ENCODE measurements around the gene CYSTM1. TPM values are rescaled to one million over a fixed set of nuclear protein-coding genes. Genes with fewer than 3 reads are reported as not detected.

CYSTM1 gene
- total RNA-seq, 2 experiments from 2014 or later, result 15.8 to 18.5 TPM

GRCh38 chr5:140275837-140276236 lies 100.8 kb downstream of the CYSTM1 start:
- no peak for ATAC-seq
- POLR2A ChIA-PET, result interaction anchor here (0.8 kb wide), 1 partner anchor 14 kb away, joined by 3 read pairs; no protein-coding TSS in a partner anchor
- no peaks in the 10 kb centered on the region for H3K27me3 Mint-ChIP-seq

GRCh38 chr5:140282266-140282665 lies 107.3 kb downstream of the CYSTM1 start:
- ChIA-PET CTCF (interaction anchor here (1.0 to 4.2 kb wide), 3 partner anchors 38 to 70 kb away, joined by 3 to 22 read pairs (median 3); no protein-coding TSS in a partner anchor), POLR2A (no interaction called here)
- no peak for TF ChIP-seq CTCF (IDR thresholded peaks at IDR 0.05)
- no peaks in the 10 kb centered on the region for H3K27me3 Mint-ChIP-seq
- DNase-seq, result no peak
- H3K36me3 Mint-ChIP-seq (ENCODE audit: low read depth), result peaks cover 7% of the 10 kb centered on the region
- no peak overlapping the region for H3K4me3 Mint-ChIP-seq
- no peak overlapping the region for H3K27ac Mint-ChIP-seq
- no peak for ATAC-seq
- H3K9me3 Mint-ChIP-seq, result no peaks in the 10 kb centered on the region
- H3K4me1 Mint-ChIP-seq (ENCODE audit: low read depth), result peaks cover 23% of the 10 kb centered on the region
- intact Hi-C loops (cut with micrococcal nuclease), result no loop called here

More at GRCh38 chr5:140275837-140276236, 100.8 kb downstream of the CYSTM1 start:
- DNase-seq, result no peak
- intact Hi-C loops (cut with micrococcal nuclease), result no loop called here
- Mint-ChIP-seq H3K27ac (no peak overlapping the region), H3K4me1 (ENCODE audit: low read depth) (peaks cover 20% of the 10 kb centered on the region), H3K4me3 (no peak overlapping the region), H3K9me3 (no peaks in the 10 kb centered on the region), H3K36me3 (ENCODE audit: low read depth) (peaks cover 18% of the 10 kb centered on the region)
- CTCF ChIA-PET, result interaction anchor here (1.2 to 1.8 kb wide), 5 partner anchors 12 to 97 kb away, joined by 3 to 6 read pairs (median 5); no protein-coding TSS in a partner anchor
- TF ChIP-seq CTCF (IDR thresholded peaks at IDR 0.05), result no peak

GRCh38 chr5:140284013-140284412 lies 109.0 kb downstream of the CYSTM1 start:
- H3K4me1 Mint-ChIP-seq (ENCODE audit: low read depth), result peaks cover 25% of the 10 kb centered on the region
- no peaks in the 10 kb centered on the region for H3K27me3 Mint-ChIP-seq
- ChIA-PET POLR2A (no interaction called here), CTCF (interaction anchor here (1.0 to 1.1 kb wide), 2 partner anchors 79 to 88 kb away, joined by 3 to 4 read pairs; no protein-coding TSS in a partner anchor)
- no peak for TF ChIP-seq CTCF (IDR thresholded peaks at IDR 0.05)
- intact Hi-C loops (cut with micrococcal nuclease), result no loop called here
- H3K27ac Mint-ChIP-seq, result no peak overlapping the region
- ATAC-seq (no peak), DNase-seq (no peak)
- H3K36me3 Mint-ChIP-seq (ENCODE audit: low read depth), result no peaks in the 10 kb centered on the region
- no peak overlapping the region for H3K4me3 Mint-ChIP-seq
- H3K9me3 Mint-ChIP-seq, result no peaks in the 10 kb centered on the region

GRCh38 chr5:140286424-140286823 lies 111.4 kb downstream of the CYSTM1 start:
- H3K4me1 Mint-ChIP-seq (ENCODE audit: low read depth), result peaks cover 31% of the 10 kb centered on the region
- H3K27me3 Mint-ChIP-seq, result no peaks in the 10 kb centered on the region
- no peaks in the 10 kb centered on the region for H3K9me3 Mint-ChIP-seq
- CTCF ChIA-PET, result interaction anchor here (1.1 to 2.0 kb wide), 4 partner anchors 11 to 66 kb away, joined by 3 to 8 read pairs (median 6); partner anchors contain the start of gene HBEGF
- POLR2A ChIA-PET, result interaction anchor here (1.2 kb wide), 1 partner anchor 16 kb away, joined by 5 read pairs; the partner anchor contains the start of gene PFDN1
- no peaks in the 10 kb centered on the region for H3K36me3 Mint-ChIP-seq (ENCODE audit: low read depth)
- intact Hi-C loops (cut with micrococcal nuclease), result no loop called here
- DNase-seq (no peak), ATAC-seq (no peak)
- no peak for TF ChIP-seq CTCF (IDR thresholded peaks at IDR 0.05)
- H3K27ac Mint-ChIP-seq, result no peak overlapping the region
- H3K4me3 Mint-ChIP-seq, result no peak overlapping the region

- H3K4me1 Mint-ChIP-seq (ENCODE audit: low read depth), result peaks cover 34% of the 10 kb centered on the region
- ATAC-seq (no peak), DNase-seq (no peak)
- ChIA-PET CTCF (interaction anchor here (1.1 to 1.6 kb wide), 2 partner anchors 44 to 64 kb away, joined by 5 to 8 read pairs; no protein-coding TSS in a partner anchor), POLR2A (no interaction called here)
- no peak overlapping the region for H3K27ac Mint-ChIP-seq
- no peaks in the 10 kb centered on the region for H3K9me3 Mint-ChIP-seq
- TF ChIP-seq CTCF (IDR thresholded peaks at IDR 0.05), result no peak
- H3K27me3 Mint-ChIP-seq, result no peaks in the 10 kb centered on the region
- no peaks in the 10 kb centered on the region for H3K36me3 Mint-ChIP-seq (ENCODE audit: low read depth)
- intact Hi-C loops (cut with micrococcal nuclease), result no loop called here
- no peak overlapping the region for H3K4me3 Mint-ChIP-seq
These were observed 113.0 kb downstream of the CYSTM1 start for GRCh38 chr5:140287801-140288521.
